HG02798 (cell line): ENCODE results near the gene LRRC8B.
"Not testable (repeated sequence)": the region's sequence is repeated elsewhere in the genome, so short reads cannot be mapped to it uniquely, and the experiment has no call there.

Experiments
- ATAC-seq: cut with Tn5 transposase; IDR thresholded peaks from one replicate; pipeline ENCODE4 v1.9.1; 2021; ENCODE audit warnings: mild to moderate bottlenecking; ENCODE audit not compliant: unreplicated experiment, poor library complexity

The LRRC8B gene

DNA sequence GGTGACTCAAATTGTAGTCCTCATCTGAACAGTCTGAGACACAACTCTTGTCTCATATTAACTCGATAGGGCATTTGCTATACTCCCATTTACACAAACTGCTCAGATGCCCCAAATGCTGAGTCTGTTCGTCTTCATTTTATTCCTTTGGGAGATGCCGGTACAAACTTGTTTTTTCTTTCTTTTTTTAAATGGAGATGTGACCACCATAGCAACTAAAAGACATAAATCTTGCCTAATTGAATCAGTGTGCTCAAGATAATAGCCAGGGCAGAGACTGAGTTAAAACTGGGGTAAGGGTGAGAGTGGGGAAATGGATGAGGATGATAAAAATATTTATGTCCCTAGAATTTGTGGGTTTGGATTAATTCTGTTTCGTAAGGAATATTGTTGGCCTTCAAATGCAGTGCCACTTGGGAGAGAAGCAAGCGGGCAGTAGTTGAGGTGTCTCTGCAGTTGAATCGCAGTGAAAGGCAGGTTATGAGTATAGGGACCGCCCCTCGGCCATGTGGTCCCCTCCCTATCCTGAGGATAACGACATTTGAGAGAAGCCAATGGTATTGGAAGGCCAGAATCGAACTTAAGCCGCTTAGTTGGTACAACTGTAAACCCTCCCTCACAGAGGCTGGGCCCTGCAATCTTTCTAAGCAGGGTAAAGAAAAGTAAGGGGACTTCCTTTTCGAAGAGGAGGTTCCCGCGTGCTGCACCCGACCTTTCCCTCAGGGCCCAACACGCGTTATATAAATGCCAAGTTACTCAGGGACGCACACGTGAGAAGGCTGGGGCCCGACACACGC lies 859 bp upstream of the LRRC8B start:
- peak; percentile 32 for ATAC-seq

DNA sequence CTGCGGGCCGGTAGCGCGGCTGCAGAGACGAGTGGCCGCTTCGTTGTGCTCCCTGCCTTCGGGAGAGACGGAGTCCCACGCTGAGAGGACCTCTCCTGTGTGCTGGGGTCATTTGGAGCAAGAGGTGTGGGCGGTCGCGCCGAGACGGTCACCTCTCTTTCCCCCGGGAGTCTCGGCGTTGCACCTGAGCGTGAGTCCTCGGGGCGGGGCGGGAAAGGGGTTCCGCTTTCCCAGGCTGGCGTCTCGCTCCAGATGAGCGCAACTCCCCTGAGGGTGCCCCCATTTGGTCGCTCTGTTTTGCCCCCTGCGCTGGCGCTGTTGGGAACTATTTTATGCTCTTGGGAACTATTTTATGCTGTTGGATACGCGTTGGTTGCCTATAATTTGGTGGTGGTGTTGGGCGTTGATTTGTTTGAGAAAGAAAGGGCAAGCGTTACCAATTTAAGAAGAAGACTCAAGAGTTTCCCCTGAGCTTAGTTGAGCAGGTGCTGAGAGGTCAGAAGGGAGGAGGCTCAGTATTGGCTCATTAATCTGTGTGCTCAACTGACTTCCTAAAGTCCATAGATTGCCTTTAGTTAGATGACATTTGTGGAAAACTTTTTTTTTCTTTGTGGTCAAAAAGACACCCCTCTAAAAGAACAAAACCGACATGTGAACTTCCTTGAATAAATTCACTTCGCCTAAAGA lies 683 bp downstream of the LRRC8B start:
- ATAC-seq, result peak; percentile 28

DNA sequence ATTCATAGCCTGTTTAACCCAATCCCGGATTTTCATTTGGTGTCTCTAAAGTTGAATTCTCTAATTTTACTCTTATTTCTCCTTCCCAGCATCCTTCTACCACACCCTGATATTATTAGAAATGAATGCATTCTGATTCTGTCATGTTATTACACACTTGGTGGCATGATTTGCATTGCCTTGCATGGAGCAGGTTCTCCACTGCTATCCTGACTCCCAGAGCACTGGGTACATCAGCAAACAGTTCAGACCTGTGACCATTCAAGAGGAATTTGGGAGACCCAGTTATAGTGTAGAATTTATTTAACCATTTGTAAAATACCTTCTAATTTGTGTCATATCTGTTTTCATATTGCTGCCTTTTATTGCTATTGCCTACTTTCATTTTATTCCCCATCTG lies 2.6 kb downstream of the LRRC8B start:
- no peak for ATAC-seq

DNA sequence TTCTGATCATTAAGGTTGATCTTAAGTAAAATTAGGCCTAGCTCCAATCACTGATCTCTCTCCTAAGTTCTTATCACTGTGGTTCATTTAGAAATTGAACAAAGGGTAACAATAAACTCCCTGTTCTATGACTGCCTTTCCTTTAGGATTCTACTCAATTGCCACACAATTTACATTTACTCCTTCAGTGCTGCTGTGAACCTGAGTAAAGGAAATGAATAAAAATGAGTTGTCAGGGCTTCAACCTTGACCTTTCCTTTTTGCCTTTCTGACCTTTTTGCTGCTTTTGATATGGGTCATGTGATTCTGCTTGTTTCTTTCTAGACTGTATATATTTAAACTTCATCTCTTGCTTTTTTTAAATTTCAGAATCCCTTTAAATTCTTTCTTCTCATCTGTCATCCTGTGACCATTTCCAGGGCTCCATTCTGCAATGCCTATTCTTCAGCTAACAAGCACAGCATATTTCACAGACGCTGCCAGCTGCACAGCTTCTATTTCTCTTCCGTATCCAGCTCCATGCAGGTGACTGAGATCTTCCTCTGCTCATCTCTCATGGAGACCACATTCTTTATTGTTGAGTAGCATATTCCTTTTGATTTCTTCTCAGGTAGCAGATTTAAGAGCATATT lies 3.2 kb downstream of the LRRC8B start:
- ATAC-seq, result no peak

GRCh38 chr1:89528382-89528780 lies 3.8 kb downstream of the LRRC8B start:
- ATAC-seq, result no peak

DNA sequence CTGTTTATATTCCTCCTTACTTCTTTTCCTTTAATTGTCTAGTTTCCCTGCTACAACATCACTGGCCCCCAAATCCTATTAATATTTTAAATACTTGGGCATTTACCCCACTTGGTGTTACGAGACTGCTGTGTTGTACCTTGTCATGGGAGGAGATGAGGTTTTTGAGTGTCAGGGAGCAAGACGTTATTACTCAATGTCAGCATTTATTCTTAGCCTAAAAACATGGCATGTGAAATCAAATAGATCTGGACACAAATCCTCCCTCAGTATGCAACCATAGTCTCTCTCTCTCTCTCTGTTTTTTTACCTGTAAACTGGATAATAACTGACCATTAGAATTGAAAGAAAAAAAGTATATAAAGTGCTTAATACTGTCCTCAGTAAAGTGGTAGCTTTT lies 4.6 kb downstream of the LRRC8B start:
- no peak for ATAC-seq

DNA sequence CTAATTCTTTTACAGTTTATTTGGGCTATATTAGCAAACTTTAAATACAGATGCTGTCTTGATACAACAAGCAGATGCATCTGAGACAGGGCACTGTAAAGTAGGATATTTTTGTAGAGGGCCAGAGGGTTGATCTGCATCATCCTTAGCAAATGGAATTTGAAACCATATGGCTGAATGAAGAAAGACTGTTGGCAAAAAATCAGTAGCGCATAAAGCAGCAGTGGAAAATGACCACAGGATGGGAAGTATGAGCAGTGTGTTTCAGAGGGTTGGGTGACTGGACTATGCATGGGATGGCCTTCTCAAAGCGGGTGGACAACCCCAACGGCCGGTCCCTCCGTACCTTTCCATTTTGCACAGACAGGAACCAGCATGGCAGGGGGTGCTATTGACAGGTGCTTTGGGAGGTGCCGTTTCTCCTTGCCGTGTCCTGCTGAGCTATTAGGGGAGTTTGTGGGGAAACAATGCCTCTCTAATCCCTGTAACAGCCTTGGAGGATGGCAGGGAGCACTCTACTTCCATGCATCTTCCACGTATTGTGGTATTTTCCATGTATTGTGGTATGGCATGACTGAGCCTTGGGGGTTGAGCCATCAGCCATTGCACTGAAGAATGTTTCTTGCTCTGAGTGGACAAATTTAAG lies 5.9 kb downstream of the LRRC8B start:
- ATAC-seq, result no peak

GRCh38 chr1:89531480-89532139 lies 7.0 kb downstream of the LRRC8B start:
- no peak for ATAC-seq

- ATAC-seq, result no peak
Observed at GRCh38 chr1:89532228-89532627, 7.6 kb downstream of the LRRC8B start.

- no peak for ATAC-seq
Observed at GRCh38 chr1:89532866-89533265, 8.2 kb downstream of the LRRC8B start.

DNA sequence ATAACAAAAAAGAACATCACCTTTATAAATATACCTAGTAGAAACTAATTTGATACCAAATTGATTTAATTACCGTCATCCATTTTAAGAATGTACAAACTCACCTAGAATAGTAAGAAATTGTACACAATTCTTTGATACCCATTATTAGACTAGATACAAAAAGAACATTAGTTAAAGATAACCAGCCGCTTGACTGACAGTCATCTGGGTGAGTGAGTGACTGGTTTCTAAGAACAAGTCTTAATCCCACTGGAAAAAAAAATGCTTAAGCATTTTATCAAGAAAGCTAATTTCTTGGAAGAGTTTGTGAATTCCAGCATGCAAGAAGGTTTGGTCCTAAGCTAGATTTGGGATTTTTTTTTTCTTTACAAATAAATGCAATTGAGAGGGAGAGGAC lies 10.9 kb downstream of the LRRC8B start:
- no peak for ATAC-seq

- ATAC-seq, result no peak
Observed at GRCh38 chr1:89536555-89537341, 12.1 kb downstream of the LRRC8B start.

GRCh38 chr1:89538361-89538760 lies 13.7 kb downstream of the LRRC8B start:
- ATAC-seq, result no peak

- no peak for ATAC-seq
Observed at GRCh38 chr1:89539128-89539527, 14.5 kb downstream of the LRRC8B start.

DNA sequence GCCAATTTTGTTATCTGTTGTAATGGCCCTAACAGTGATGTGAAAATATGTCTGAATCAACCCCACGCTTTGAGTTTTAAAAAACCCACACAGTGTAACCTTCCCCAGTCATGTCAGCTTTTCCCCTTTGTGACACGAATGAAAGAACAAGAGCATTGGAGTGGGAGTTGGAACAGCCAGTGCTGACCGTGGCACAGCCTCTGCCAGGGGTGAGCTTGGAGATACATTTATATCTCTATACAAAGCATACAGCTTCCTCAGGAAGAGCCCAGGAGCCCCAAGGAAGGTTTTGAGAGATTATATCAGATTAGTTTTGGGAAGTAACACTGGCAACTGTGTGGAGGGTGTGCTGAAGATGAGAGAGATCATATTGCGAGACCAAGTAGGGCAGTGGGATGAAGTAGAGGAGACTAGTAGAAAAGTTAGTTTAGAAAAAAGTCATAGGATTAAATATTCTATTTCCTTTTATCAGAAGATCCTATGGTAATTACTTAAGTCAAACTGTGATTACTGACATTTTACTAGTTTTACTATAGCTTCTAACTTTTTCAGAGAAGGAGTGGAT lies 15.9 kb downstream of the LRRC8B start:
- no peak for ATAC-seq

GRCh38 chr1:89542345-89542744 lies 17.7 kb downstream of the LRRC8B start:
- no peak for ATAC-seq

- ATAC-seq, result not testable (repeated sequence)
Observed at GRCh38 chr1:89543632-89544031, 19.0 kb downstream of the LRRC8B start.

DNA sequence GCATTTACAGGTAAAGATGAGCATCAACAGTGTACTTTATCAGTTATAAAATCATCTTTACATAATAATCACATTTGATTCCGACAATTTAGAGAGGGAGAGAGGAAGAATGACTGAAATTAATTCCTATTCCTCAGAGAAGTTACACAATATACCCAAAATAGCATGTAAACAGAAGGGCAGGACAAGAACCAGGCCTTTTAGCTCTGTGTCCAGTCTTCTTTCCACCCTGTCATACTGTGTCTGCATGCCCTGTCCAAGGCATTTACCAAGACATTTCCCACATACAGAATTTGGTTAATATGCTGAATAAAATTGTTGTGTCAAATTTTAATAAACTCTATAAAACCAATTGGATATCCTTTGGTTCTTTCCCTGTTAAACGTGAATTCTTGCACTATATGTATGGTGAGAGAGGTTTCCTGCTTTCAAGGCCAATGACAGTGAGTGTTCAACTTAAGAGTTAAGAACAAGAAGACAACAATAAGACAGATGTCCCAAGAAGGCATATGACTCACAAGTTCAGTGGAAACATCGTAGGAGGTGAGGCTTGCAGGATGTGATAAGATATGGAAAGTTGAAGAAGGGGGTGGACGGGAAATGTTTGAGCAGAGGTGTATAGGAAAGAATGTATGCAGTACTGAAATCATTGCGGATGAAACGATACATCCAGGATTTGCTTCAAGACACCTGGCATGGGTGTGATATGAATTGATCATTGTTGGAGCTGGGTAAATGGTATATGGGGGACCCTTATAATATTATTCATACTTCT lies 20.8 kb downstream of the LRRC8B start:
- no peak for ATAC-seq
